ENCODE measurements around the gene TRABD.

TRABD gene

DNA sequence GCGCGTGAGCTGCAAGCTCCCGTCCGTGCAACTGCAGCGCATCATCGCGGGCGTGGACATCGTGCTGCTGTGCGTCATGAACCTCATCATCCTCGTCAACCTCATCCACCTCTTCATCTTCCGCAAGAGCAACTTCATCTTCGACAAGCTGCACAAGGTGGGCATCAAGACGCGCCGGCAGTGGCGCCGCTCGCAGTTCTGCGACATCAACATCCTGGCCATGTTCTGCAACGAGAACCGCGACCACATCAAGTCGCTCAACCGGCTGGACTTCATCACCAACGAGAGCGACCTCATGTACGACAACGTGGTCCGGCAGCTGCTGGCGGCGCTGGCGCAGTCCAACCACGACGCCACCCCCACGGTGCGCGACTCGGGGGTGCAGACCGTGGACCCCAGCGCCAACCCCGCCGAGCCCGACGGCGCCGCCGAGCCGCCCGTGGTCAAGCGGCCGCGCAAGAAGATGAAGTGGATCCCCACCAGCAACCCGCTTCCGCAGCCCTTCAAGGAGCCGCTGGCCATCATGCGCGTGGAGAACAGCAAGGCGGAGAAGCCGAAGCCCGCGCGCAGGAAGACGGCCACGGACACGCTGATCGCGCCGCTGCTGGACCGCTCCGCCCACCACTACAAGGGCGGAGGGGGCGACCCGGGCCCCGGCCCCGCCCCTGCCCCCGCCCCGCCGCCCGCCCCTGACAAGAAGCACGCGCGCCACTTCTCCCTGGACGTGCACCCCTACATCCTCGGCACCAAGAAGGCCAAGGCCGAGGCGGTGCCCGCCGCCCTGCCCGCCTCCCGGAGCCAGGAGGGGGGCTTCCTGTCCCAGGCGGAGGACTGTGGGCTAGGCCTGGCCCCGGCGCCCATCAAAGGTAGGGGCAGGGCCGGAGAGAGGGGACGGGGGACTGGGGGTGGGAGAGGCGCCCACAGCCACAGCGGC lies 7.9 kb upstream of the TRABD start:
- no peak for TF ChIP-seq TAF1 (IDR thresholded peaks at IDR 0.05; ENCODE audit: borderline replicate concordance, insufficient read depth, low read length)
- no peak for TF ChIP-seq SIN3A (IDR thresholded peaks at IDR 0.05; ENCODE audit: borderline replicate concordance, insufficient read depth, low read length)
- TF ChIP-seq FOXP2 (optimal IDR thresholded peaks at IDR 0.05; ENCODE audit: borderline replicate concordance, extremely low read depth, extremely low read length, insufficient read depth), result no peak
- TF ChIP-seq, protein P1, sequence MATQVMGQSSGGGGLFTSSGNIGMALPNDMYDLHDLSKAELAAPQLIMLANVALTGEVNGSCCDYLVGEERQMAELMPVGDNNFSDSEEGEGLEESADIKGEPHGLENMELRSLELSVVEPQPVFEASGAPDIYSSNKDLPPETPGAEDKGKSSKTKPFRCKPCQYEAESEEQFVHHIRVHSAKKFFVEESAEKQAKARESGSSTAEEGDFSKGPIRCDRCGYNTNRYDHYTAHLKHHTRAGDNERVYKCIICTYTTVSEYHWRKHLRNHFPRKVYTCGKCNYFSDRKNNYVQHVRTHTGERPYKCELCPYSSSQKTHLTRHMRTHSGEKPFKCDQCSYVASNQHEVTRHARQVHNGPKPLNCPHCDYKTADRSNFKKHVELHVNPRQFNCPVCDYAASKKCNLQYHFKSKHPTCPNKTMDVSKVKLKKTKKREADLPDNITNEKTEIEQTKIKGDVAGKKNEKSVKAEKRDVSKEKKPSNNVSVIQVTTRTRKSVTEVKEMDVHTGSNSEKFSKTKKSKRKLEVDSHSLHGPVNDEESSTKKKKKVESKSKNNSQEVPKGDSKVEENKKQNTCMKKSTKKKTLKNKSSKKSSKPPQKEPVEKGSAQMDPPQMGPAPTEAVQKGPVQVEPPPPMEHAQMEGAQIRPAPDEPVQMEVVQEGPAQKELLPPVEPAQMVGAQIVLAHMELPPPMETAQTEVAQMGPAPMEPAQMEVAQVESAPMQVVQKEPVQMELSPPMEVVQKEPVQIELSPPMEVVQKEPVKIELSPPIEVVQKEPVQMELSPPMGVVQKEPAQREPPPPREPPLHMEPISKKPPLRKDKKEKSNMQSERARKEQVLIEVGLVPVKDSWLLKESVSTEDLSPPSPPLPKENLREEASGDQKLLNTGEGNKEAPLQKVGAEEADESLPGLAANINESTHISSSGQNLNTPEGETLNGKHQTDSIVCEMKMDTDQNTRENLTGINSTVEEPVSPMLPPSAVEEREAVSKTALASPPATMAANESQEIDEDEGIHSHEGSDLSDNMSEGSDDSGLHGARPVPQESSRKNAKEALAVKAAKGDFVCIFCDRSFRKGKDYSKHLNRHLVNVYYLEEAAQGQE (IDR thresholded peaks at IDR 0.05; ENCODE audit: insufficient read depth in 1 of 2, low read depth in 2 of 2, low read length in 2 of 2), result no peak
- TF ChIP-seq POLR2AphosphoS5 (IDR thresholded peaks at IDR 0.05; ENCODE audit: low read depth, low read length), result no peak

DNA sequence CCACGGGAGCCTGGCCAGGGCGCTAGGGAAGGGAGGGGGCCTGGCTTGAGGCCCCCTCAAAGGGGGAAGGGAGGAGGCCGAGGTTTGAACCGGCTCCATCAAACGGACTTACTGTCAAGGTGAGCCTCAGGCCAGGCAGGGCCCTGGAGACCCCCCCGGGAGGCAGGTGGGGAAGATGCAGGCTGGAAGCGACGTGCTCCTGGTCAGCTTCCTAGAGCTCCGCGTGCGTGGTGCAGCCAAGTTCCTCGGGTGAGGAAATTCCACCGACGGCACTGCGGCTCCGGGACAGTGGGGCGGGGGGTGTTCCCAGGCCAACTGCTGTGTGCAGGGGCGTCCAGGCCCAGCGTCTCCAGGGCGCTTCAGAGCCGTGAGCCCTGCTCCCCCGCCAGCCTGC lies 7.2 kb upstream of the TRABD start:
- TF ChIP-seq SIN3A (IDR thresholded peaks at IDR 0.05; ENCODE audit: borderline replicate concordance, insufficient read depth, low read length), result no peak
- TF ChIP-seq TAF1 (IDR thresholded peaks at IDR 0.05; ENCODE audit: borderline replicate concordance, insufficient read depth, low read length), result no peak
- no peak for TF ChIP-seq POLR2AphosphoS5 (IDR thresholded peaks at IDR 0.05; ENCODE audit: low read depth, low read length)
- TF ChIP-seq FOXP2 (optimal IDR thresholded peaks at IDR 0.05; ENCODE audit: borderline replicate concordance, extremely low read depth, extremely low read length, insufficient read depth), result no peak
- TF ChIP-seq, protein P1 (IDR thresholded peaks at IDR 0.05; ENCODE audit: insufficient read depth in 1 of 2, low read depth in 2 of 2, low read length in 2 of 2), result no peak

DNA sequence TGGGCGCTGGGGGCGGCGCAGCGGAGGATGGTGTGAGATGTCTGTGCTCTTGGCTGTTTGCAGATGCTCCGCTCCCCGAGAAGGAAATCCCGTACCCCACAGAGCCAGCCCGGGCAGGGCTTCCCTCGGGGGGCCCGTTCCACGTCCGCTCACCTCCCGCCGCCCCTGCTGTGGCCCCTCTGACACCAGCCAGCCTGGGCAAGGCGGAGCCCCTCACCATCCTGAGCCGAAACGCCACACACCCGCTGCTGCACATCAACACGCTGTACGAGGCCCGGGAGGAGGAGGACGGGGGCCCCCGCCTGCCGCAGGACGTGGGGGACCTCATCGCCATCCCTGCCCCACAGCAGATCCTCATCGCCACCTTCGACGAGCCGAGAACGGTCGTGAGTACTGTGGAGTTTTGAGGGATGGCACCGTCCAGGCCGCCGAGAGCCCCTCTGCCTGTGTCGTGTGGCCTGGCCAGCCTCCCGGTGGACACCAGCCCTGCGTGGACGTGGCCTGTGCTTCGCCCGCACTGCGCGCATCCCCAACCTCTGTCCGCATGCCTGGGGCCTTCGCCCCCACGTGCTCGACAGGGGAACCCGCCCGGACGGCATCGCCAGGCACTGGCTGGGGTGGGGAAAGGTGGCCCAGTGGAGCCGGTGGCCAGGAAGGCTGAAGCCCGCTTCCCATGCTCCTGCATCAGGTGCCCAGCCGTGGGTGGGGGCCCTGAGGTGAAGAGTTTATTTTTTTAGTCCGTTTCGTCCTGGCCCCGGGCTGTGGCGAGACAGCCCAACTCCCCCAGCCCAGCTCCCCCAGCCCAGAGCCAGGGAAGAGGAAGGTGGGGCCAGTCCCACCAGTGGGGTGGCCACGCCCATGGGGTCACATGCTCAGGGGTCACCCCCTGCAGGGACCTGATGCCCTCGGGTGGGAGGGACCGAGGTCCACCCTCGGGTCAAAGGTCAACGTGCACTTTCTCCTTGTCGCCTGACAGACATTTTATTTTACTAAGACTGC lies 6.5 kb upstream of the TRABD start:
- TF ChIP-seq, protein P1 (IDR thresholded peaks at IDR 0.05; ENCODE audit: insufficient read depth in 1 of 2, low read depth in 2 of 2, low read length in 2 of 2), result no peak
- no peak for TF ChIP-seq SIN3A (IDR thresholded peaks at IDR 0.05; ENCODE audit: borderline replicate concordance, insufficient read depth, low read length)
- no peak for TF ChIP-seq POLR2AphosphoS5 (IDR thresholded peaks at IDR 0.05; ENCODE audit: low read depth, low read length)
- no peak for TF ChIP-seq TAF1 (IDR thresholded peaks at IDR 0.05; ENCODE audit: borderline replicate concordance, insufficient read depth, low read length)
- no peak for TF ChIP-seq FOXP2 (optimal IDR thresholded peaks at IDR 0.05; ENCODE audit: borderline replicate concordance, extremely low read depth, extremely low read length, insufficient read depth)

DNA sequence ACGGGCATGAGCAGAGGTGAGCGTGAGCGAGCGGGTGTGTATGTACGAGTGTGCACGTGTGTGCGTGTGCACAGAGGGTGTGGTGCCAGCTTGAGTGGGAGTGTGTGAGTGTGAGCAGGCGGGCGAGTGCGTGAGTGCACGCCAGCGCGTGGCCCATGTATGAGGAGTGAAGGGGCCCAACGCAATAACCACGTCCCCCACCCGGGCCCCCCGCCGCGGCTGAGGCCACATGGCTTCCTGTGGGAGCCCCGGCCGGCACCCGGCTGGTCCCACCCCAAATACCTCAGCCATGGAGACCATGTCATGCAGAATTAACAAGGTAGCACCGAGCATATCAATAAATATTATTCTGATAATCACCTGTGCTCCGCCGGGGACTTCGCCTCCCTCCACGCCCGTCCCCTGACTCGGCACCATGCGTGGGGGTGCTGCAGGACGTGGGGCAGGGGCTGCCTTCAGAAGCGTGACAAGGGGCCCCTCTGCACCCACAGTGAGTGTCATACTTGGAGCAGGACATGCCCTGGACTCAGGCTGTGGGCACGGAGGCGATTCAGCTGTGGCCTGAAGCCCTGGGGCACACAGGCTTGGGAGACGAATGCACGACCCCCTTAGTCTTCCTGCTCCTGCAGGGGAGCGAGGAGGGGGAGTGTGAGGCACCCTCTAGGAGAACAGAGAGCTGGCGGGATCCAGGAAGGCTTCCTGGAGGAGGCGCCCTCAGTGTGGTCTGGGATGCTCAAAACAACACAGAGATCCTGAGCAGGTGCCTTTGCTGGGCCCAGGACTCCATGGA lies 5.6 kb upstream of the TRABD start:
- TF ChIP-seq TAF1 (IDR thresholded peaks at IDR 0.05; ENCODE audit: borderline replicate concordance, insufficient read depth, low read length), result no peak
